Measurements from ENCODE around the gene ZC3H10.

DNA sequence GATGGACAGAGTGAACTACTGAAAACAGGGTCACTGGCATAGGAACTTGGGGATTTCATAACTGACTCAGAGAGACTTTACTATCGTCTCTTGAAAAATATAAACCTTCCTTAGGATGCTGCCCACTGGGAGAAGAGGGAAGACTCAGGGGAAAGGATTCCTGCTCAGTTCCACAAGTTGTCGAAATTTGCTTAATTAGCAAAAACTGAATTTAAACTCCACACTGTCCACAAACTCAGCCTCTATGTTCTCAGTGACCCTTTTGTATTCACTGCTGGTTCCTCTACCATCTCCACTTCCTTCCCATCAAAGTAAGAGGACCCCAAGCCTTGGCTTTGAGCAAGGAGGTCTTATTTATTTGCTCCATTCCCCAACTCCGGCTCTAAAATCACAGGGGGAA lies 27.2 kb downstream of the ZC3H10 start:
- TF ChIP-seq EZH2 (IDR thresholded peaks at IDR 0.05; ENCODE audit: low read length, unreplicated experiment): no peak
- TF ChIP-seq, protein P1, sequence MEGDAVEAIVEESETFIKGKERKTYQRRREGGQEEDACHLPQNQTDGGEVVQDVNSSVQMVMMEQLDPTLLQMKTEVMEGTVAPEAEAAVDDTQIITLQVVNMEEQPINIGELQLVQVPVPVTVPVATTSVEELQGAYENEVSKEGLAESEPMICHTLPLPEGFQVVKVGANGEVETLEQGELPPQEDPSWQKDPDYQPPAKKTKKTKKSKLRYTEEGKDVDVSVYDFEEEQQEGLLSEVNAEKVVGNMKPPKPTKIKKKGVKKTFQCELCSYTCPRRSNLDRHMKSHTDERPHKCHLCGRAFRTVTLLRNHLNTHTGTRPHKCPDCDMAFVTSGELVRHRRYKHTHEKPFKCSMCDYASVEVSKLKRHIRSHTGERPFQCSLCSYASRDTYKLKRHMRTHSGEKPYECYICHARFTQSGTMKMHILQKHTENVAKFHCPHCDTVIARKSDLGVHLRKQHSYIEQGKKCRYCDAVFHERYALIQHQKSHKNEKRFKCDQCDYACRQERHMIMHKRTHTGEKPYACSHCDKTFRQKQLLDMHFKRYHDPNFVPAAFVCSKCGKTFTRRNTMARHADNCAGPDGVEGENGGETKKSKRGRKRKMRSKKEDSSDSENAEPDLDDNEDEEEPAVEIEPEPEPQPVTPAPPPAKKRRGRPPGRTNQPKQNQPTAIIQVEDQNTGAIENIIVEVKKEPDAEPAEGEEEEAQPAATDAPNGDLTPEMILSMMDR (conservative IDR thresholded peaks at IDR 0.05; ENCODE audit: low read depth, low read length): no peak
